Measurements from ENCODE around the gene DHH. TPM values are rescaled to one million over a fixed set of nuclear protein-coding genes. Genes with fewer than 3 reads are reported as not detected.

The DHH gene
- total and polyA plus RNA-seq, 9 of the 15 experiments (the other 6 are each of a cell fraction or from before 2014, with no cell fraction given): 0.07 to 2.6 (median 0.54) TPM

GRCh38 chr12:49055978-49056754 is 38.4 kb downstream of the DHH start (continued):
- no peak for TF ChIP-seq BRCA1 (IDR thresholded peaks at IDR 0.05)
- no peak for TF ChIP-seq BRCA1 (CRISPR knock-in tag; IDR thresholded peaks at IDR 0.05)
- peak; percentile 53 for TF ChIP-seq CEBPB (tag; IDR thresholded peaks at IDR 0.05)
- TF ChIP-seq NCOA6 (IDR thresholded peaks at IDR 0.05): no peak
- TF ChIP-seq SIN3B (IDR thresholded peaks at IDR 0.05; ENCODE audit: low read depth): no peak
- peak; percentile 61 for TF ChIP-seq EP300 (IDR thresholded peaks at IDR 0.05; ENCODE audit: low read length)
- TF ChIP-seq NR1H2 (CRISPR knock-in tag; IDR thresholded peaks at IDR 0.05): no peak
- peak; percentile 82 for TF ChIP-seq ZBTB40 (IDR thresholded peaks at IDR 0.05)
- no peak for TF ChIP-seq ZBTB40 (CRISPR knock-in tag; IDR thresholded peaks at IDR 0.05)
- TF ChIP-seq ZNF696 (CRISPR knock-in tag; conservative IDR thresholded peaks at IDR 0.05): no peak
- TF ChIP-seq ETS2 (tag; IDR thresholded peaks at IDR 0.05; ENCODE audit: borderline replicate concordance, poor library complexity, severe bottlenecking): no peak
- 0 out of 2 replicates have a peak, but pooled peaks have one; percentile 62 for TF ChIP-seq CREM (IDR thresholded peaks at IDR 0.05; ENCODE audit: low read depth)
- TF ChIP-seq ZNF324 (CRISPR knock-in tag; IDR thresholded peaks at IDR 0.05): no peak
- TF ChIP-seq GMEB1 (CRISPR knock-in tag; IDR thresholded peaks at IDR 0.05): no peak
- no peak for TF ChIP-seq NELFE (IDR thresholded peaks at IDR 0.05; ENCODE audit: insufficient read depth, insufficient read length)
- no peak for TF ChIP-seq POLR2A (conservative IDR thresholded peaks at IDR 0.05)
- no peak for TF ChIP-seq SMAD3 (CRISPR knock-in tag; conservative IDR thresholded peaks at IDR 0.05)
- no peak for TF ChIP-seq HNRNPLL (IDR thresholded peaks at IDR 0.05; ENCODE audit: low read depth, low read length, poor library complexity, severe bottlenecking)
- TF ChIP-seq NUFIP1 (IDR thresholded peaks at IDR 0.05; ENCODE audit: partially characterized antibody): no peak
- no peak for TF ChIP-seq NCOA4 (IDR thresholded peaks at IDR 0.05; ENCODE audit: partially characterized antibody)
